Neutrophil (primary cell): ENCODE measurements around the gene HS3ST6.
A peak's percentile ranks its signal among the peaks of the same experiment; 100 is the strongest.

Source experiments
- H3K27ac ChIP-seq: fragments of 200-600 bp; sonication (generic); 2 replicates; pipeline ENCODE4 v1.5.1; 2016; ENCODE audit warnings: mild to moderate bottlenecking, moderate library complexity
- H3K27me3 ChIP-seq: fragments of 200-600 bp; sonication (generic); 2 replicates; pipeline ENCODE4 v1.6.0; 2016; ENCODE audit warnings: mild to moderate bottlenecking
- H3K36me3 ChIP-seq: fragments of 200-600 bp; sonication (generic); 2 replicates; pipeline ENCODE4 v1.5.1; 2017
- H3K4me1 ChIP-seq, 2 experiments: fragments of 200-600 bp in 1 of 2; sonication (generic) in 1 of 2; 1 replicate in 1 of 2; 2 replicates in 1 of 2; pipeline versions ENCODE4 v1.5.1 to v1.6.1; 2013 to 2016; ENCODE audit warnings: low read depth in 1 of 2, low read length in 1 of 2, mild to moderate bottlenecking in 1 of 2, moderate library complexity in 1 of 2; ENCODE audit not compliant: control insufficient read depth in 1 of 2, insufficient read depth in 1 of 2
- H3K4me3 ChIP-seq, 2 experiments: fragments of 200-600 bp in 1 of 2; sonication (generic) in 1 of 2; 1 replicate in 1 of 2; 2 replicates in 1 of 2; pipeline ENCODE4 v1.5.1; 2013 to 2016; ENCODE audit warnings: low read depth in 1 of 2, low read length in 1 of 2, mild to moderate bottlenecking in 1 of 2, moderate library complexity in 1 of 2
- H3K9me3 ChIP-seq: fragments of 200-600 bp; sonication (generic); 2 replicates; pipeline ENCODE4 v1.5.1; 2016
- CTCF ChIP-seq: fragments of 200-600 bp; sonication (generic); IDR thresholded peaks from 2 replicates; pipeline ENCODE4 v1.5.1; 2016; ENCODE audit warnings: antibody characterized with exemption

HS3ST6 gene

GRCh38 chr16:1865902-1866690, 52.1 kb downstream of the HS3ST6 start:
- Histone ChIP-seq H3K9me3 (no peaks in the 10 kb centered on the region), H3K27me3 (peaks cover 74% of the 10 kb centered on the region), H3K27ac (no peak overlapping the region), H3K4me3 (no peak overlapping the region), H3K36me3 (no peaks in the 10 kb centered on the region), H3K4me1 (no peaks in the 10 kb centered on the region)
- no peak for TF ChIP-seq CTCF

- Histone ChIP-seq H3K4me3 (no peak overlapping the region), H3K27ac (no peak overlapping the region), H3K27me3 (peaks cover 86% of the 10 kb centered on the region), H3K9me3 (no peaks in the 10 kb centered on the region), H3K4me1 (no peaks in the 10 kb centered on the region), H3K36me3 (no peaks in the 10 kb centered on the region)
- TF ChIP-seq CTCF = peak; percentile 21
These were observed 54.3 kb downstream of the HS3ST6 start for GRCh38 chr16:1863681-1864460.

GRCh38 chr16:1862394-1862793, 55.8 kb downstream of the HS3ST6 start:
- Histone ChIP-seq H3K27me3 (peaks cover 92% of the 10 kb centered on the region), H3K27ac (no peak overlapping the region), H3K36me3 (no peaks in the 10 kb centered on the region), H3K9me3 (no peaks in the 10 kb centered on the region), H3K4me1 (no peaks in the 10 kb centered on the region), H3K4me3 (no peak overlapping the region)
- no peak for TF ChIP-seq CTCF

- no peak for TF ChIP-seq CTCF
- no peaks in the 10 kb centered on the region for H3K36me3 ChIP-seq
- H3K9me3 ChIP-seq = no peaks in the 10 kb centered on the region
- no peak overlapping the region for H3K4me3 ChIP-seq
- H3K27me3 ChIP-seq = peaks cover 92% of the 10 kb centered on the region
- no peak overlapping the region for H3K27ac ChIP-seq
- H3K4me1 ChIP-seq = no peaks in the 10 kb centered on the region
These were observed 56.5 kb downstream of the HS3ST6 start for GRCh38 chr16:1861730-1862129.
